GM21381 (cell line): Measurements from ENCODE around the gene RNF144B.
"Not testable (repeated sequence)": the region's sequence is repeated elsewhere in the genome, so short reads cannot be mapped to it uniquely, and the experiment has no call there.

Experiments used
- ATAC-seq: cut with Tn5 transposase; IDR thresholded peaks from one replicate; pipeline ENCODE4 v1.9.1; 2021; ENCODE audit warnings: mild to moderate bottlenecking, moderate library complexity; ENCODE audit not compliant: unreplicated experiment

Gene RNF144B

GRCh38 chr6:18387061-18387721 lies at the start of gene RNF144B:
TSS of gene RNF144B (plus strand) at chr6:18387350. CDS start at chr6:18399535, 12,185 bp downstream.
- peak; percentile 84 for ATAC-seq

GRCh38 chr6:18339599-18339998 lies 47.6 kb upstream of the RNF144B start:
- no peak for ATAC-seq

- ATAC-seq = no peak
These were observed 46.2 kb upstream of the RNF144B start for GRCh38 chr6:18340781-18341551.

GRCh38 chr6:18342223-18342622 lies 44.9 kb upstream of the RNF144B start:
- ATAC-seq = no peak

GRCh38 chr6:18343741-18344140 lies 43.4 kb upstream of the RNF144B start:
- ATAC-seq = no peak

- no peak for ATAC-seq
These were observed 40.1 kb upstream of the RNF144B start for GRCh38 chr6:18347021-18347577.

GRCh38 chr6:18347866-18348265 lies 39.3 kb upstream of the RNF144B start:
- no peak for ATAC-seq

GRCh38 chr6:18349386-18349785 lies 37.8 kb upstream of the RNF144B start:
- ATAC-seq = no peak

GRCh38 chr6:18350271-18350670 lies 36.9 kb upstream of the RNF144B start:
- ATAC-seq = no peak

GRCh38 chr6:18350712-18351111 lies 36.4 kb upstream of the RNF144B start:
- ATAC-seq = no peak

GRCh38 chr6:18352001-18352400 lies 35.1 kb upstream of the RNF144B start:
- ATAC-seq = no peak

GRCh38 chr6:18352842-18353241 lies 34.3 kb upstream of the RNF144B start:
- no peak for ATAC-seq

- ATAC-seq = no peak
These were observed 33.9 kb upstream of the RNF144B start for GRCh38 chr6:18353251-18353650.

- not testable (repeated sequence) for ATAC-seq
These were observed 29.6 kb upstream of the RNF144B start for GRCh38 chr6:18357546-18357945.

- ATAC-seq = peak; percentile 93
These were observed 27.8 kb upstream of the RNF144B start for GRCh38 chr6:18359237-18359885.

GRCh38 chr6:18360188-18360587 lies 27.0 kb upstream of the RNF144B start:
- ATAC-seq = no peak

- no peak for ATAC-seq
These were observed 25.0 kb upstream of the RNF144B start for GRCh38 chr6:18362058-18362561.

- no peak for ATAC-seq
These were observed 23.4 kb upstream of the RNF144B start for GRCh38 chr6:18363746-18364145.

GRCh38 chr6:18364561-18364960 lies 22.6 kb upstream of the RNF144B start:
- ATAC-seq = not testable (repeated sequence)

GRCh38 chr6:18367371-18367770 lies 19.8 kb upstream of the RNF144B start:
- ATAC-seq = no peak
